Fibroblast of the aortic adventitia (primary cell): Measurements from ENCODE around the gene UGT1A3. TPM values are rescaled to one million over a fixed set of nuclear protein-coding genes. Genes with fewer than 3 reads are reported as not detected.

Source experiments
- DNase-seq: peaks from one replicate; pipeline ENCODE4 v3.0.0-alpha.2; 2010; ENCODE audit warnings: low read depth
- H3K4me3 ChIP-seq: 2 replicates; pipeline ENCODE4 v1.5.1; 2011; ENCODE audit warnings: low read depth, mild to moderate bottlenecking, control low read depth, low read length, moderate library complexity
- CTCF ChIP-seq: IDR thresholded peaks from 2 replicates; pipeline ENCODE4 v1.5.1; 2011; ENCODE audit warnings: mild to moderate bottlenecking, low read length, control low read depth, inconsistent platforms; ENCODE audit not compliant: insufficient read depth
- total RNA-seq: library from RNA; depleted of rRNA; stranded (reverse); fragments of >200 nt; gene quantifications from 2 replicates; pipeline ENCODE4 v1.2.3, GENCODE V29; 2012; ENCODE audit warnings: low replicate concordance

The UGT1A3 gene
- total RNA-seq, 1 donor = not detected

- DNase-seq = no peak
- TF ChIP-seq CTCF = no peak
- H3K4me3 ChIP-seq = no peak overlapping the region
Measured at GRCh38 chr2:233807966-233808935, 79.4 kb downstream of the UGT1A3 start.

- no peak for DNase-seq
- no peak for TF ChIP-seq CTCF
Measured at GRCh38 chr2:233810385-233810784, 81.5 kb downstream of the UGT1A3 start.

GRCh38 chr2:233811087-233811486, 82.2 kb downstream of the UGT1A3 start:
- TF ChIP-seq CTCF = no peak
- H3K4me3 ChIP-seq = no peak overlapping the region
- DNase-seq = no peak

More at GRCh38 chr2:233810385-233810784, 81.5 kb downstream of the UGT1A3 start:
- H3K4me3 ChIP-seq = no peak overlapping the region

DNA sequence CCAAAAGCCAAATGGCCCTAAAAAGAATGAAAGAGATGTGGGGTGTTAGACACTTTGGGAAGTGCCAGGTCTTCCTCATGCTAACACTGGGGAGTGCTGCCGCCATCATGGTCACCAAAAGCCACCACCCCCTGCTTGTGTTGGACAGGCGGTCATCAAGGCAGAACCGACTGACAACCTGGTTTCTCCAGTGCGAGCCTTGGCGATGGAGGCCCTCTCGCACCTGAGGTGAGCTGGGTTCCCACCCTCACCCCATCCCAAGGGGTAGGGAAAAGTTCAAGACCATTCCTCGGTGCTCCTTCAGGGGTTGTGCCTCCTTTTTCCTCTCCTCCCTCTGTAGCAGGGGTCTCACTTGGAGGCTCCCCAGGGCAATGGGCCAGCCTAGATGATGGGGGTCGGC, 82.9 kb downstream of the UGT1A3 start:
- DNase-seq = no peak
- no peak overlapping the region for H3K4me3 ChIP-seq
- no peak for TF ChIP-seq CTCF

DNA sequence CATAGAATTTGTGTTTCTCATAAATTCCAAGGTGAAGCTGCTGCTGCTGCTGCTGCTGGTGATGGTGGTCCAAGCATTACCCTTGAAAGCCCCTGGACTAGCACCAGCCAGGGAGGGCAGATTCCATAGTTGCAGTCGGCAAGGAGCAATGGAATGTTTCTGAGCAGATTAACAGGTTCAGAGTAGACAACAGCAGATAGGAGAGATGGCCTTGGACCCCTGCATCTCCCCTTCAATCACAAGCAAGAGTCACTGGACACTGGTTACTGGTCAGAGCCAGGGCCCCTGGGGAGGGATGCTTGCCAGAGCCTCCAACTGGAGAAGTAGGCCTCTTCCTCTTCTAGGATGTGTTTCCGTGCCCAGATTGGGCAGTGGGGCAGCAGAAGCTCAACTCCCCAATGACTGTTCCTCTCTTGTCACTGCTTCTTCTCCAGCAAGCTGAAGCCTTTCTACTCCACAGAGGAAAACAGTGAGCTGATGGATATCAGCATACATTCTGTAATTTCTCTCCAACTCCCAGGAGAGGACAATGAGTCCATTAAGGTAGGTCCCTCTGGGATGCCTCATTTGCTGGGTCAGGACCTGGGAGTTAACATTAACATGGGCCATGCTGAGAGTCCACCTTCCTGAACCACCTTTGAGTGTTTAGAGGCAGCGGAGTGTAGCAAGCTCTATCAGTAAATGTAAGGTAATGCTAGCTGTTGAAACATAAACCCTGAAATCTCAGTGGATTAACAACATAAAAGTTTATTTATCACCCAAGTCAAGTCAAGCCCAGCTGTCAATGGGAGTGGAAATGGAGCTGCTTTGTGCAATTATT, 84.6 kb downstream of the UGT1A3 start:
- DNase-seq = peak; percentile 8
- TF ChIP-seq CTCF = no peak
- H3K4me3 ChIP-seq = no peak overlapping the region

DNA sequence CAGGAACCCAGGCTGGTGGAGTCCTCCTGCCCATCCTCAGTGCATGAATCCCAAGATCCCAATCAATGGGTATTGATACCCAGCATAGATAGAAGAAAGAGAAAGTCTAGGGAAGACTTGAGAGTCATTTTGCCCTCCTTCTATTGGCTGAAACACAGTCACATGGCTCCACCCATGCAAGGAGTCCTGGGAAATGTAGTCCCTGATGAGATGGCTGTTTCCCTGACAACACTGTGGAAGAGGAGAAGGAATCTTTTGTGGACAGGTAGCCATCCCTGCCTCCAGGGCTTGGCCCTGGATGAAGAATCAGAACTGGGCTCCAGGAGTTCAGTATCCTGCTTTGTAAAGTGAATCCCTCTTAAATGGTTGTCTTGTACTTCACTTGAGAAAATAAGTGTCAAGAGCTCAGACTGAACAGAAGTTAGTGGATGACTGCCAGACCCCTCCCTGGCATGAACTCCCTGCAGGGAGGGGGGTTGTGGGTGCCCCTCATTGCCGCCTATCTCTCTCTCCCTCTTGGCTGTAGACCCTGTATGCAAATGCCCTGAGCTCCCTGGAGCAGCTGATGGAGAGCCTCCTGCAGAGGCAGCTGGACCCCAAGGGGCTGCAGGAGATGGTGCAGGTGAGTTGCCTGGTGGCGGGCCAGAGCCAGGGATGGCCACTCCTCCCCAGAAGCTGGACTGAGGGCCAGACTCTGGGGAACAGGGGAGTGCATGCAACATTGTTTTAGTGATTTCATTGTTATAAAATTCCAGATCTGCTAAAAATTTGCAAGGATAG, 85.4 kb downstream of the UGT1A3 start:
- H3K4me3 ChIP-seq = no peak overlapping the region
- no peak for TF ChIP-seq CTCF
- DNase-seq = peak; percentile 14
